Measurements from ENCODE around the gene GGA1.

GGA1 gene

GRCh38 chr22:37660709-37661045, 52.0 kb downstream of the GGA1 start:
- H3K36me3 ChIP-seq (replicated peaks; ENCODE audit: insufficient read depth, low read length): no peaks in the 10 kb centered on the region
- H2AFZ ChIP-seq (ENCODE audit: low read length): no peak overlapping the region
- DNase-seq: no peak
- H3F3A ChIP-seq (ENCODE audit: insufficient read depth, low read length): 0 out of 2 replicates have a peak, but pooled peaks cover 7% of the 10 kb centered on the region
- H3K79me2 ChIP-seq (ENCODE audit: low read length): peaks cover 51% of the 10 kb centered on the region
- TF ChIP-seq EZH2 (optimal IDR thresholded peaks at IDR 0.05; ENCODE audit: low read depth, low read length): no peak
- TF ChIP-seq EZH2phosphoT487 (IDR thresholded peaks at IDR 0.05; ENCODE audit: low read length): no peak
- TF ChIP-seq CTCF (IDR thresholded peaks at IDR 0.05; ENCODE audit: low read length): no peak
- no peaks in the 10 kb centered on the region for H3K9me3 ChIP-seq (replicated peaks; ENCODE audit: insufficient read depth, low read length)
- H4K20me1 ChIP-seq (ENCODE audit: insufficient read depth, low read length): peaks cover 5% of the 10 kb centered on the region; the same call in 1 of the 2 replicates
- H3K4me2 ChIP-seq (ENCODE audit: low read depth, low read length): peak overlapping the region; percentile 95; the same call in 1 of the 2 replicates
- no peaks in the 10 kb centered on the region for H3K27me3 ChIP-seq (replicated peaks; ENCODE audit: insufficient read depth, low read length)
- no peak overlapping the region for H3K4me3 ChIP-seq (ENCODE audit: low read length)
- H3K9ac ChIP-seq (ENCODE audit: low read length): no peak overlapping the region
- H3K27ac ChIP-seq (ENCODE audit: low read length): no peak overlapping the region
- no peaks in the 10 kb centered on the region for H3K9me2 ChIP-seq (replicated peaks; ENCODE audit: insufficient read depth, low read length)
- H3K4me1 ChIP-seq (ENCODE audit: low read length): peaks cover 15% of the 10 kb centered on the region

GRCh38 chr22:37661160-37661924, 52.7 kb downstream of the GGA1 start:
- H3K4me1 ChIP-seq (ENCODE audit: low read length): peaks cover 15% of the 10 kb centered on the region
- TF ChIP-seq EZH2phosphoT487 (IDR thresholded peaks at IDR 0.05; ENCODE audit: low read length): no peak
- peak; percentile 19 for TF ChIP-seq CTCF (IDR thresholded peaks at IDR 0.05; ENCODE audit: low read length)
- no peak for TF ChIP-seq EZH2 (optimal IDR thresholded peaks at IDR 0.05; ENCODE audit: low read depth, low read length)
- H3K9me3 ChIP-seq (replicated peaks; ENCODE audit: insufficient read depth, low read length): no peaks in the 10 kb centered on the region
- peaks cover 51% of the 10 kb centered on the region for H3K79me2 ChIP-seq (ENCODE audit: low read length)
- H3K4me2 ChIP-seq (ENCODE audit: low read depth, low read length): peak overlapping the region; percentile 95; the same call in 1 of the 2 replicates
- H3K9ac ChIP-seq (ENCODE audit: low read length): no peak overlapping the region
- H3K9me2 ChIP-seq (replicated peaks; ENCODE audit: insufficient read depth, low read length): no peaks in the 10 kb centered on the region
- no peaks in the 10 kb centered on the region for H3K27me3 ChIP-seq (replicated peaks; ENCODE audit: insufficient read depth, low read length)
- 0 out of 2 replicates have a peak, but pooled peaks cover 7% of the 10 kb centered on the region for H3F3A ChIP-seq (ENCODE audit: insufficient read depth, low read length)
- DNase-seq: no peak
- H2AFZ ChIP-seq (ENCODE audit: low read length): no peak overlapping the region
- H3K4me3 ChIP-seq (ENCODE audit: low read length): no peak overlapping the region
- H3K27ac ChIP-seq (ENCODE audit: low read length): no peak overlapping the region
- peaks cover 5% of the 10 kb centered on the region; the same call in 1 of the 2 replicates for H4K20me1 ChIP-seq (ENCODE audit: insufficient read depth, low read length)
- H3K36me3 ChIP-seq (replicated peaks; ENCODE audit: insufficient read depth, low read length): no peaks in the 10 kb centered on the region

GRCh38 chr22:37662039-37662438, 53.4 kb downstream of the GGA1 start:
- H2AFZ ChIP-seq (ENCODE audit: low read length): no peak overlapping the region
- H3K9me3 ChIP-seq (replicated peaks; ENCODE audit: insufficient read depth, low read length): no peaks in the 10 kb centered on the region
- H3K4me1 ChIP-seq (ENCODE audit: low read length): peaks cover 15% of the 10 kb centered on the region
- H3K36me3 ChIP-seq (replicated peaks; ENCODE audit: insufficient read depth, low read length): no peaks in the 10 kb centered on the region; the same call in 1 of the 2 replicates
- H3K4me2 ChIP-seq (ENCODE audit: low read depth, low read length): no peak overlapping the region
- H3K4me3 ChIP-seq (ENCODE audit: low read length): no peak overlapping the region
- DNase-seq: no peak
- no peaks in the 10 kb centered on the region for H3K27me3 ChIP-seq (replicated peaks; ENCODE audit: insufficient read depth, low read length)
- no peaks in the 10 kb centered on the region for H3K9me2 ChIP-seq (replicated peaks; ENCODE audit: insufficient read depth, low read length)
- peaks cover 51% of the 10 kb centered on the region for H3K79me2 ChIP-seq (ENCODE audit: low read length)
- no peak overlapping the region for H3K9ac ChIP-seq (ENCODE audit: low read length)
- H3F3A ChIP-seq (ENCODE audit: insufficient read depth, low read length): 0 out of 2 replicates have a peak, but pooled peaks cover 7% of the 10 kb centered on the region
- H4K20me1 ChIP-seq (ENCODE audit: insufficient read depth, low read length): peaks cover 5% of the 10 kb centered on the region; the same call in 1 of the 2 replicates
- no peak for TF ChIP-seq EZH2 (optimal IDR thresholded peaks at IDR 0.05; ENCODE audit: low read depth, low read length)
- H3K27ac ChIP-seq (ENCODE audit: low read length): no peak overlapping the region
